PC-3 (cell line): Measurements from ENCODE around the gene FGGY. TPM values are rescaled to one million over a fixed set of nuclear protein-coding genes. Genes with fewer than 3 reads are reported as not detected.

Experiments
- ATAC-seq: fragments of 200-7000 bp; cut with Tn5 transposase; 2 replicates; pipeline ENCODE4 v1.9.1; 2020; ENCODE audit warnings: mild to moderate bottlenecking, moderate library complexity
- BruUV-seq: library from RNA; stranded (reverse); fragments of 400-500 nt; replicated peaks from 2 replicates; lab custom pipeline; 2021; lab: Mats Ljungman, UMichigan
- CTCF ChIA-PET: fragments of 300-600 bp; sonication (Branson Sonifier 250); formaldehyde crosslinking; loops from one replicate; lab custom pipeline; 2022; ENCODE audit warnings: antibody characterized with exemption; lab: Charles Lee
- POLR2A ChIA-PET: fragments of 300-600 bp; sonication (Branson Sonifier 250); formaldehyde crosslinking; loops from one replicate; lab custom pipeline; 2022; ENCODE audit warnings: antibody characterized with exemption; ENCODE audit not compliant: unreplicated experiment; lab: Charles Lee
- DNase-seq: peaks from one replicate; pipeline ENCODE4 v3.0.0-alpha.2; 2015
- H2AFZ ChIP-seq: fragments of 300-600 bp; sonication (generic); 2 replicates; pipeline ENCODE4 v1.6.0; 2016; ENCODE audit warnings: antibody characterized with exemption, low read length
- H3F3A ChIP-seq: fragments of 300-600 bp; sonication (generic); one replicate; pipeline ENCODE4 v1.6.0; 2017; ENCODE audit warnings: antibody characterized with exemption, low read length, control low read depth, mild to moderate bottlenecking; ENCODE audit not compliant: unreplicated experiment
- H3K27ac ChIP-seq: fragments of 300-600 bp; sonication (generic); 2 replicates; pipeline ENCODE4 v1.5.1; 2016; ENCODE audit warnings: mild to moderate bottlenecking, low read length
- H3K27me3 ChIP-seq: fragments of 300-600 bp; sonication (generic); 2 replicates; pipeline ENCODE4 v1.6.1; 2016; ENCODE audit warnings: low read length, mixed read lengths
- H3K36me3 ChIP-seq: fragments of 300-600 bp; sonication (generic); 2 replicates; pipeline ENCODE4 v1.6.1; 2016; ENCODE audit warnings: low read depth, mixed run types, low read length, mixed read lengths
- H3K4me1 ChIP-seq: fragments of 300-600 bp; sonication (generic); 2 replicates; pipeline ENCODE4 v1.5.1; 2016; ENCODE audit warnings: low read length; ENCODE audit not compliant: insufficient read depth
- H3K4me2 ChIP-seq: fragments of 300-600 bp; sonication (generic); 2 replicates; pipeline ENCODE4 v1.6.0; 2016; ENCODE audit warnings: low read length
- H3K4me3 ChIP-seq: fragments of 300-600 bp; sonication (generic); 2 replicates; pipeline ENCODE4 v1.5.1; 2016; ENCODE audit warnings: mild to moderate bottlenecking, low read length, mixed read lengths
- H3K79me2 ChIP-seq: fragments of 300-600 bp; sonication (generic); 2 replicates; pipeline ENCODE4 v1.6.1; 2017; ENCODE audit warnings: low read length, mixed read lengths
- H3K9ac ChIP-seq: fragments of 300-600 bp; sonication (generic); 2 replicates; pipeline ENCODE4 v1.6.0; 2016; ENCODE audit warnings: mild to moderate bottlenecking, low read length
- H3K9me2 ChIP-seq: fragments of 300-600 bp; sonication (generic); replicated peaks from 2 replicates; pipeline ENCODE4 v1.6.1; 2016; ENCODE audit warnings: mixed run types, low read length, mixed read lengths
- H3K9me3 ChIP-seq: fragments of 300-600 bp; sonication (generic); 2 replicates; pipeline ENCODE4 v1.6.1; 2016; ENCODE audit warnings: low read length, mixed read lengths
- H4K20me1 ChIP-seq: fragments of 300-600 bp; sonication (generic); 2 replicates; pipeline ENCODE4 v1.6.1; 2016; ENCODE audit warnings: low read length, mixed read lengths
- EZH2 ChIP-seq: fragments of 300-600 bp; sonication (generic); IDR thresholded peaks from one replicate; pipeline ENCODE4 v1.6.1; 2017; ENCODE audit warnings: antibody characterized with exemption, mild to moderate bottlenecking, low read length; ENCODE audit not compliant: unreplicated experiment
- EZH2phosphoT487 ChIP-seq: fragments of 300-600 bp; sonication (generic); IDR thresholded peaks from 2 replicates; pipeline ENCODE4 v1.6.1; 2018; ENCODE audit warnings: mild to moderate bottlenecking, antibody characterized with exemption, low read length, borderline replicate concordance
- intact Hi-C: fragments of 100-400 bp; cut with micrococcal nuclease; formaldehyde crosslinking; loops from 2 replicates; pipeline ENCODE4 v1.9.0; 2023
- total RNA-seq: library from RNA; depleted of rRNA; stranded (reverse); fragments of >200 nt; gene quantifications from 2 replicates; pipeline ENCODE4 v1.2.3, GENCODE V29; 2014
- TF ChIP-seq, protein P1 (sequence below): fragments of 300-600 bp; sonication (generic); conservative IDR thresholded peaks from 2 replicates; pipeline ENCODE4 v1.5.1; 2017; ENCODE audit warnings: antibody characterized with exemption, low read depth, mild to moderate bottlenecking, low read length

FGGY gene
- total RNA-seq, 1 experiment from 2014 or later: 7.4 TPM

DNA sequence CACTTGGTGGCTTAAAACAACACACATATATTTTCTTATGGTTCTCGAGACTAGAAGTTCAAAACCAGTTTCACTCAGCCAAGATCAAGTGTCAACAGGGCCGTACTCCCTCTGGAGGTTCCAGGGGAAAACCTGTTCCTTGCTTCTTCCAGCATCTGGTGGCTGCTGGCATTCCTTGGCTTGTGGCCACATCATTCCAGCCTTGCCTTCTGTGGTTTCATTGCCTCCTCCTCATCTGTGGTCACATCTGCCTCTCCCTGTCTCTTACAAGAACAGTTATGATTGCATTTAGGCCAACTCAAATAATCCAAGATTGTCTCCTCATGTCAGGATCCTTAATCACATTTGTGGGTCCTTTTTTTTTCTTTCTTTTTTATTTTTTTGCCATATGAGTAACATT, 277.2 kb downstream of the FGGY start:
- Histone ChIP-seq H2AFZ (no peak overlapping the region), H3K27me3 (no peaks in the 10 kb centered on the region), H4K20me1 (no peaks in the 10 kb centered on the region), H3F3A (no peaks in the 10 kb centered on the region), H3K36me3 (no peaks in the 10 kb centered on the region), H3K4me3 (no peak overlapping the region), H3K4me1 (peaks cover 16% of the 10 kb centered on the region), H3K79me2 (no peaks in the 10 kb centered on the region), H3K9ac (no peak overlapping the region), H3K9me3 (no peaks in the 10 kb centered on the region), H3K27ac (no peak overlapping the region), H3K4me2 (no peak overlapping the region), H3K9me2 (no peaks in the 10 kb centered on the region)
- POLR2A ChIA-PET: no interaction called here
- BruUV-seq: no TSS peak
- peak; percentile 40 for DNase-seq
- no peak for ATAC-seq
- intact Hi-C loops: loop anchor here (5.0 kb wide), 1 partner anchor 92 kb away; no protein-coding TSS in a partner anchor
- CTCF ChIA-PET: no interaction called here
- TF ChIP-seq, protein P1, sequence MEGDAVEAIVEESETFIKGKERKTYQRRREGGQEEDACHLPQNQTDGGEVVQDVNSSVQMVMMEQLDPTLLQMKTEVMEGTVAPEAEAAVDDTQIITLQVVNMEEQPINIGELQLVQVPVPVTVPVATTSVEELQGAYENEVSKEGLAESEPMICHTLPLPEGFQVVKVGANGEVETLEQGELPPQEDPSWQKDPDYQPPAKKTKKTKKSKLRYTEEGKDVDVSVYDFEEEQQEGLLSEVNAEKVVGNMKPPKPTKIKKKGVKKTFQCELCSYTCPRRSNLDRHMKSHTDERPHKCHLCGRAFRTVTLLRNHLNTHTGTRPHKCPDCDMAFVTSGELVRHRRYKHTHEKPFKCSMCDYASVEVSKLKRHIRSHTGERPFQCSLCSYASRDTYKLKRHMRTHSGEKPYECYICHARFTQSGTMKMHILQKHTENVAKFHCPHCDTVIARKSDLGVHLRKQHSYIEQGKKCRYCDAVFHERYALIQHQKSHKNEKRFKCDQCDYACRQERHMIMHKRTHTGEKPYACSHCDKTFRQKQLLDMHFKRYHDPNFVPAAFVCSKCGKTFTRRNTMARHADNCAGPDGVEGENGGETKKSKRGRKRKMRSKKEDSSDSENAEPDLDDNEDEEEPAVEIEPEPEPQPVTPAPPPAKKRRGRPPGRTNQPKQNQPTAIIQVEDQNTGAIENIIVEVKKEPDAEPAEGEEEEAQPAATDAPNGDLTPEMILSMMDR: no peak
- no peak for TF ChIP-seq EZH2
- TF ChIP-seq EZH2phosphoT487: no peak

DNA sequence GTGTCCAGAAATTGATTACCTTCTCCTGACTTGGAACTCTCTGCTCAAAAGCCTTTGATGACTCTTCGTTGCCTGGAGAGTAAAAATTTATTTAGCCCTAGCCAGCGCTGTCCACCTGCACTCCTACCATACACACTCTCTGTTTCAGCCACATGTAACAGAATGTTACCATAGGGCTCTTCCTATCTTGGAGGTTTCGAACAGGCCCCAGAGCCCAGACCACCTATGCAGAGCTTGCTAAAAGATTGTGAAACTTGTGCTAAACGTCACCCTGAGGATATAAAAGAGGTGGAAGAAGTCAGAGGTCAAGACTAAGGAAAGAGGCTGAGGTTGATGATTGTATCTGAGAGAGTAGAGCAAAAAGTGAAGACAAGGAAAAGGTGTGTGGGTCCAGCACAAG, 280.9 kb downstream of the FGGY start:
- no peaks in the 10 kb centered on the region for H3K4me1 ChIP-seq
- intact Hi-C loops: no loop called here

DNA sequence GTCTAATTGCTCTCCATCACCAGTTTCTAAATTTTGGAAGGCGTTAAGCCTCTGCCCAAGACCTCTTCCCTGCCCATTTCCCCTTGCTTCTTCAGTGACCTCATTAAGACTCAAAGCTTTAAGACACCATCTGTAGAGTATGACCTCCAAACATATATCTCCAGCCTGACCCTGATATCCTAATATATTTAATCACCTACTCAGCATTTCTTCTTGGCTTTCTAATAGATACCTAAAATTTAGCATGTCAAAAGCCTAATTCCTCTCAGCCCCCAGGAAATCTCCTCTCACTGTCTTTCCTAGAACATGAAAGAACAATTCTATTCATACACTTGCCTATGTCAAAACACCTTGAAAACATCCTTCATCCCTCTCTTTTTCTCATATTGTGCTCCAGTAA, 282.3 kb downstream of the FGGY start:
- H4K20me1 ChIP-seq: no peaks in the 10 kb centered on the region
- H3K4me2 ChIP-seq: no peak overlapping the region
- TF ChIP-seq EZH2 (no peak), EZH2phosphoT487 (no peak)
- TF ChIP-seq, protein P1: no peak
- no peaks in the 10 kb centered on the region for H3K4me1 ChIP-seq
- no peaks in the 10 kb centered on the region for H3K9me2 ChIP-seq
- H3K79me2 ChIP-seq: no peaks in the 10 kb centered on the region
- no peak overlapping the region for H2AFZ ChIP-seq
- no peak overlapping the region for H3K9ac ChIP-seq
- ChIA-PET POLR2A (no interaction called here), CTCF (no interaction called here)
- BruUV-seq: no TSS peak
- intact Hi-C loops: no loop called here
- H3K9me3 ChIP-seq: no peaks in the 10 kb centered on the region
- no peaks in the 10 kb centered on the region for H3K27me3 ChIP-seq
- no peak overlapping the region for H3K27ac ChIP-seq
- no peak for ATAC-seq
- DNase-seq: no peak
- H3K36me3 ChIP-seq: no peaks in the 10 kb centered on the region
- H3K4me3 ChIP-seq: no peak overlapping the region
- H3F3A ChIP-seq: no peaks in the 10 kb centered on the region

More for the DNA sequence above, 280.9 kb downstream of the FGGY start:
- Histone ChIP-seq H3K9me2 (no peaks in the 10 kb centered on the region), H3K36me3 (no peaks in the 10 kb centered on the region), H4K20me1 (no peaks in the 10 kb centered on the region), H3K9ac (no peak overlapping the region), H3K4me3 (no peak overlapping the region), H3K9me3 (no peaks in the 10 kb centered on the region), H3F3A (no peaks in the 10 kb centered on the region), H2AFZ (no peak overlapping the region), H3K79me2 (no peaks in the 10 kb centered on the region), H3K27ac (no peak overlapping the region), H3K4me2 (no peak overlapping the region), H3K27me3 (no peaks in the 10 kb centered on the region)
- BruUV-seq: no TSS peak
- TF ChIP-seq, protein P1: no peak
- TF ChIP-seq EZH2: no peak
- no peak for TF ChIP-seq EZH2phosphoT487
- DNase-seq (no peak), ATAC-seq (no peak)
- CTCF ChIA-PET: no interaction called here
- POLR2A ChIA-PET: no interaction called here
